Embryonic facial prominence (tissue), 1 donor: ENCODE results near the gene CPNE4.
"Not testable (repeated sequence)": the region's sequence is repeated elsewhere in the genome, so short reads cannot be mapped to it uniquely, and the experiment has no call there.

Experiments used
- DNase-seq: peaks from one replicate; pipeline ENCODE4 v3.0.0-alpha.2; 2016; ENCODE audit errors: extremely low spot score

The CPNE4 gene

GRCh38 chr3:132034486-132035464 lies at the start of gene CPNE4:
Gene CPNE4, minus strand, starts transcription at chr3:132035014.
- peak; percentile 60 for DNase-seq

- no peak for DNase-seq
Observed at GRCh38 chr3:132083583-132084279, 48.9 kb upstream of the CPNE4 start.

- no peak for DNase-seq
Observed at GRCh38 chr3:132083159-132083558, 48.3 kb upstream of the CPNE4 start.

- DNase-seq, result no peak
Observed at GRCh38 chr3:132079147-132079546, 44.3 kb upstream of the CPNE4 start.

- no peak for DNase-seq
Observed at GRCh38 chr3:132073771-132074170, 39.0 kb upstream of the CPNE4 start.

- no peak for DNase-seq
Observed at GRCh38 chr3:132071043-132071442, 36.2 kb upstream of the CPNE4 start.

- DNase-seq, result no peak
Observed at GRCh38 chr3:132064114-132064513, 29.3 kb upstream of the CPNE4 start.

- DNase-seq, result no peak
Observed at GRCh38 chr3:132062535-132062934, 27.7 kb upstream of the CPNE4 start.

GRCh38 chr3:132055872-132056271 lies 21.1 kb upstream of the CPNE4 start:
- DNase-seq, result no peak

- no peak for DNase-seq
Observed at GRCh38 chr3:132047209-132047608, 12.4 kb upstream of the CPNE4 start.

- not testable (repeated sequence) for DNase-seq
Observed at GRCh38 chr3:132044874-132045273, 10.1 kb upstream of the CPNE4 start.

GRCh38 chr3:132042681-132043080 lies 7.9 kb upstream of the CPNE4 start:
- DNase-seq, result no peak

- DNase-seq, result no peak
Observed at GRCh38 chr3:132038198-132038825, 3.5 kb upstream of the CPNE4 start.

- no peak for DNase-seq
Observed at GRCh38 chr3:132037581-132037980, 2.8 kb upstream of the CPNE4 start.

GRCh38 chr3:132037056-132037455 lies 2.2 kb upstream of the CPNE4 start:
- no peak for DNase-seq

GRCh38 chr3:132034097-132034485 lies 723 bp downstream of the CPNE4 start:
- no peak for DNase-seq

- DNase-seq, result no peak
Observed at GRCh38 chr3:132033471-132033870, 1.3 kb downstream of the CPNE4 start.

GRCh38 chr3:132032959-132033358 lies 1.9 kb downstream of the CPNE4 start:
- no peak for DNase-seq

- peak; percentile 77 for DNase-seq
Observed at GRCh38 chr3:132029182-132029902, 5.5 kb downstream of the CPNE4 start.

- no peak for DNase-seq
Observed at GRCh38 chr3:132022914-132023313, 11.9 kb downstream of the CPNE4 start.

- DNase-seq, result no peak
Observed at GRCh38 chr3:132020058-132020457, 14.8 kb downstream of the CPNE4 start.

- DNase-seq, result no peak
Observed at GRCh38 chr3:132017137-132017536, 17.7 kb downstream of the CPNE4 start.
